Osteocyte (in vitro differentiated cells): ENCODE data around the gene NAALADL2. TPM values are rescaled to one million over a fixed set of nuclear protein-coding genes. Genes with fewer than 3 reads are reported as not detected.
"Not testable (repeated sequence)": the region's sequence is repeated elsewhere in the genome, so short reads cannot be mapped to it uniquely, and the experiment has no call there.

Experiments
- DNase-seq: peaks from one replicate; pipeline ENCODE4 v3.0.0; 2021; ENCODE audit warnings: mixed read lengths; ENCODE audit not compliant: unreplicated experiment; ENCODE audit errors: extremely low spot score
- H3K27ac Mint-ChIP-seq: one replicate; pipeline ENCODE4 v1.8.0; 2021; ENCODE audit warnings: mild to moderate bottlenecking, mixed read lengths; ENCODE audit not compliant: unreplicated experiment
- H3K27me3 Mint-ChIP-seq: one replicate; pipeline ENCODE4 v1.8.0; 2021; ENCODE audit warnings: mixed read lengths; ENCODE audit not compliant: unreplicated experiment
- H3K36me3 Mint-ChIP-seq: one replicate; pipeline ENCODE4 v1.8.0; 2021; ENCODE audit warnings: mixed read lengths; ENCODE audit not compliant: unreplicated experiment
- H3K4me1 Mint-ChIP-seq: one replicate; pipeline ENCODE4 v1.8.0; 2021; ENCODE audit warnings: mixed read lengths; ENCODE audit not compliant: unreplicated experiment
- H3K4me3 Mint-ChIP-seq: one replicate; pipeline ENCODE4 v1.8.0; 2021; ENCODE audit warnings: mild to moderate bottlenecking, moderate library complexity, mixed read lengths; ENCODE audit not compliant: unreplicated experiment
- H3K9me3 Mint-ChIP-seq: one replicate; pipeline ENCODE4 v1.8.0; 2021; ENCODE audit warnings: mixed read lengths; ENCODE audit not compliant: unreplicated experiment
- total RNA-seq: library from RNA; stranded (reverse); gene quantifications from 2 replicates; pipeline ENCODE4 v1.2.1, GENCODE V29; 2021
- TF ChIP-seq, protein P1 (sequence below): fragments of 200-600 bp; sonication (generic); IDR thresholded peaks from 2 replicates; pipeline ENCODE4 v1.5.0; 2021; ENCODE audit warnings: antibody characterized with exemption, mild to moderate bottlenecking, moderate library complexity

NAALADL2 gene
- total RNA-seq, 1 donor from 2014 or later, result 16.1 TPM

DNA sequence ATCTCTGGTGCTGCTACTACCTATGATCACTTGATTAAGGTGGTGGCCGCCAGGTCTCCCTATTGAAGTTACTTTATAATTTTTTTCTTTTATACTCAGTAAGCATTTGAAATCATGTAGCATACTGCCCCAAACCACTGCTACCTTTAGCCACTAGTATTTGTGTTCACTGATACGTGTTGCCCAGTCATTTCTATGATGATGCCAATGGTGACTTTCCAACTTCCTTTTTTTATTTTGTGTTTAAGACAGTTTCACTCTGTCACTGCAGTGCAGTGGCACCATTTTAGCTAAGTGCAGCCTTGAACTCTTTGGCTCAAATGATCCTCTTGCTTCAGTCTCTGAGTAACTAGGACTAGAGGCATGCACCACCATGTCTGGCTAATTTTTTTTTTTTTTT lies 598.2 kb downstream of the NAALADL2 start:
- Mint-ChIP-seq H3K4me1 (peaks cover 3% of the 10 kb centered on the region), H3K27ac (no peak overlapping the region), H3K4me3 (no peak overlapping the region), H3K36me3 (no peaks in the 10 kb centered on the region), H3K9me3 (no peaks in the 10 kb centered on the region), H3K27me3 (no peaks in the 10 kb centered on the region)
- TF ChIP-seq, protein P1, sequence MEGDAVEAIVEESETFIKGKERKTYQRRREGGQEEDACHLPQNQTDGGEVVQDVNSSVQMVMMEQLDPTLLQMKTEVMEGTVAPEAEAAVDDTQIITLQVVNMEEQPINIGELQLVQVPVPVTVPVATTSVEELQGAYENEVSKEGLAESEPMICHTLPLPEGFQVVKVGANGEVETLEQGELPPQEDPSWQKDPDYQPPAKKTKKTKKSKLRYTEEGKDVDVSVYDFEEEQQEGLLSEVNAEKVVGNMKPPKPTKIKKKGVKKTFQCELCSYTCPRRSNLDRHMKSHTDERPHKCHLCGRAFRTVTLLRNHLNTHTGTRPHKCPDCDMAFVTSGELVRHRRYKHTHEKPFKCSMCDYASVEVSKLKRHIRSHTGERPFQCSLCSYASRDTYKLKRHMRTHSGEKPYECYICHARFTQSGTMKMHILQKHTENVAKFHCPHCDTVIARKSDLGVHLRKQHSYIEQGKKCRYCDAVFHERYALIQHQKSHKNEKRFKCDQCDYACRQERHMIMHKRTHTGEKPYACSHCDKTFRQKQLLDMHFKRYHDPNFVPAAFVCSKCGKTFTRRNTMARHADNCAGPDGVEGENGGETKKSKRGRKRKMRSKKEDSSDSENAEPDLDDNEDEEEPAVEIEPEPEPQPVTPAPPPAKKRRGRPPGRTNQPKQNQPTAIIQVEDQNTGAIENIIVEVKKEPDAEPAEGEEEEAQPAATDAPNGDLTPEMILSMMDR, result no peak
- no peak for DNase-seq

DNA sequence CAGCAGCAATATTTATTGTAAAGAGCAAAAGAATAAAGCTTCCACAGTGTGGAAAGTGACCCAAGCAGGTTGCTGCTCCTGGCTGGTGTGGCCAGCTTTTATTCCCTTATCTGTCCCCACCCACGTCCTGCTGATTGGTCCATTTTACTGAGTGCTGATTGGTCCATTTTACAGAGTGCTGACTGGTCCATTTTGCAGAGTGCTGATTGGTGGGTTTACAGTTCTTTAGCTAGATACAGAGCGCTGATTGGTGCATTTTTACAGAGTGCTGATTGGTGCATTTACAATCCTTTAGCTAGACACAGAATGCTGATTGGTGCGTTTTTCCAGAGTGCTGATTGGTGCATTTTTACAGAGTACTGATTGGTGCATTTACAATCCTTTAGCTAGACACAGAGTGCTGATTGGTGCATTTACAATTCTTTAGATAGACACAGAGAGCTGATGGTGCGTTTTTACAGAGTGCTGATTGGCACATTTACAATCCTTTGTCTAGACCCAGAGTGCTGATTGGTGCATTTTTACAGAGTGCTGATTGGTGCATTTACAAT lies 601.8 kb downstream of the NAALADL2 start:
- not testable (repeated sequence) for H3K4me3 Mint-ChIP-seq, H3K4me1 Mint-ChIP-seq, H3K27me3 Mint-ChIP-seq, DNase-seq, H3K27ac Mint-ChIP-seq, H3K9me3 Mint-ChIP-seq, H3K36me3 Mint-ChIP-seq

- H3K4me1 Mint-ChIP-seq, result peaks cover 3% of the 10 kb centered on the region
- no peaks in the 10 kb centered on the region for H3K36me3 Mint-ChIP-seq
- DNase-seq, result no peak
- H3K27ac Mint-ChIP-seq, result no peak overlapping the region
- TF ChIP-seq, protein P1, result no peak
- H3K27me3 Mint-ChIP-seq, result no peaks in the 10 kb centered on the region
- no peak overlapping the region for H3K4me3 Mint-ChIP-seq
- no peaks in the 10 kb centered on the region for H3K9me3 Mint-ChIP-seq
These were observed 605.2 kb downstream of the NAALADL2 start for GRCh38 chr3:175464362-175464761.

- no peak for DNase-seq
- Mint-ChIP-seq H3K9me3 (no peaks in the 10 kb centered on the region), H3K4me1 (no peaks in the 10 kb centered on the region), H3K27ac (no peak overlapping the region), H3K27me3 (no peaks in the 10 kb centered on the region), H3K4me3 (no peak overlapping the region), H3K36me3 (no peaks in the 10 kb centered on the region)
- TF ChIP-seq, protein P1, result no peak
These were observed 610.0 kb downstream of the NAALADL2 start for GRCh38 chr3:175469124-175469523.

- Mint-ChIP-seq H3K27me3 (no peaks in the 10 kb centered on the region), H3K27ac (no peak overlapping the region), H3K4me3 (no peak overlapping the region), H3K9me3 (no peaks in the 10 kb centered on the region), H3K36me3 (no peaks in the 10 kb centered on the region), H3K4me1 (no peaks in the 10 kb centered on the region)
- TF ChIP-seq, protein P1, result no peak
- DNase-seq, result no peak
These were observed 616.6 kb downstream of the NAALADL2 start for GRCh38 chr3:175475765-175476164.

GRCh38 chr3:175476489-175476888 lies 617.4 kb downstream of the NAALADL2 start:
- Mint-ChIP-seq H3K27me3 (no peaks in the 10 kb centered on the region), H3K36me3 (no peaks in the 10 kb centered on the region), H3K4me1 (no peaks in the 10 kb centered on the region), H3K9me3 (no peaks in the 10 kb centered on the region), H3K4me3 (no peak overlapping the region), H3K27ac (no peak overlapping the region)
- TF ChIP-seq, protein P1, result no peak
- no peak for DNase-seq
